Thoracic aorta (tissue), 2 donors: ENCODE results near the gene YJU2. TPM values are rescaled to one million over a fixed set of nuclear protein-coding genes. Genes with fewer than 3 reads are reported as not detected.
A peak's percentile ranks its signal among the peaks of the same experiment; 100 is the strongest.
"Not testable (repeated sequence)": the region's sequence is repeated elsewhere in the genome, so short reads cannot be mapped to it uniquely, and the experiment has no call there.

ENCODE experiments used
- ATAC-seq: fragments of 150-250 bp; one replicate; pipeline ENCODE4 v1.8.0; 2017; ENCODE audit warnings: low read depth; ENCODE audit not compliant: insufficient number of reproducible peaks, low FRiP score
- DNase-seq: peaks from one replicate; pipeline ENCODE4 v3.0.0-alpha.2; 2020; ENCODE audit warnings: low spot score
- H3K27ac ChIP-seq, 2 donors: fragments of 200-600 bp; sonication (generic); 1 replicate in 1 of 2; 2 replicates in 1 of 2; pipeline ENCODE4 v1.5.1; 2016; ENCODE audit warnings: mild to moderate bottlenecking in 2 of 2, moderate library complexity in 2 of 2
- H3K27me3 ChIP-seq: fragments of 200-600 bp; sonication (generic); replicated peaks from 2 replicates; pipeline ENCODE4 v1.6.0; 2016; ENCODE audit warnings: mild to moderate bottlenecking; ENCODE audit not compliant: insufficient read depth
- H3K36me3 ChIP-seq: fragments of 200-600 bp; sonication (generic); one replicate; pipeline ENCODE4 v1.5.1; 2016
- H3K4me1 ChIP-seq, 2 donors: fragments of 200-600 bp; sonication (generic); 1 replicate in 1 of 2; 2 replicates in 1 of 2; pipeline versions ENCODE4 v1.5.1 to v1.6.0; 2016; ENCODE audit warnings: low read depth in 2 of 2, mild to moderate bottlenecking in 1 of 2; ENCODE audit not compliant: control insufficient read depth in 1 of 2
- H3K4me3 ChIP-seq: fragments of 200-600 bp; sonication (generic); 2 replicates; pipeline ENCODE4 v1.5.1; 2016; ENCODE audit warnings: mild to moderate bottlenecking
- H3K9me3 ChIP-seq: fragments of 200-600 bp; sonication (generic); 2 replicates; pipeline ENCODE4 v1.5.1; 2016
- total RNA-seq, 2 donors: library from RNA; depleted of rRNA; stranded (reverse); fragments of >200 nt; gene quantifications; one replicate each; pipeline versions ENCODE4 v1.1.0 to v1.2.3, GENCODE V29; 2016
- TF ChIP-seq, protein P1 (sequence below): fragments of 200-600 bp; sonication (generic); IDR thresholded peaks from one replicate; pipeline ENCODE4 v1.5.1; 2019; ENCODE audit warnings: antibody characterized with exemption

Gene YJU2
- total RNA-seq, 2 donors from 2014 or later: 17.5 to 25.5 TPM

DNA sequence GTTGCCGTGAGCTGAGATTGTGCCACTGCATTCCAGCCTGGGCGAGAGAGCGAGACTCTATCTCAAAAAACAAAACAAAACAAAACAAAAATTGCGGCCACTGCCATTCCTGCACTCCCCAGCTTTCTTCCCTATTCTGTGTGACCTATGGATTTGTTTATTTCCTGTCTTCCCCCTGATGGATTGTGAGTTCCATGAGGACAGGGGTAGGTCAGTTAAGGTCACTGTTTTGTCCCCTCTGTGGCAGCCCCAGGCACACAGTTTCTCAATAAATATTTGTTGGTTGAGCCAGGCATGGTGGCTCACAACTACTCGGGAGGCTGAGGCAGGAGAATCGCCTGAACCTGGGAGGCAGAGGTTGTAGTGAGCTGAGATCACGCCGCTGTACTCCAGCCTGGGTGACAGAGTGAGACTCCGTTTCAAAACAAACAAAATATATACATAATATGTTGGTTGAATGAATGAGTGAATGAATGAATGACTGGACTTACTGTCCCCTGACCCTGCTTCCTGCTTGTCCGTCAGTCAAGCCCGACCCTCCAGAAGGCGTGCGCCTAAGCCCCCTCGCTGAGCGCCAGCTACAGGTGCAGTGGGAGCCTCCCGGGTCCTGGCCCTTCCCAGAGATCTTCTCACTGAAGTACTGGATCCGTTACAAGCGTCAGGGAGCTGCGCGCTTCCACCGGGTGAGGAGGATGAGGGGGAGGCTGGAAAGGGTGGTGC is 12.6 kb upstream of the YJU2 start:
- ATAC-seq (no peak), DNase-seq (no peak)
- H3K27me3 ChIP-seq: no peaks in the 10 kb centered on the region
- no peaks in the 10 kb centered on the region for H3K4me1 ChIP-seq
- H3K4me3 ChIP-seq: no peak overlapping the region
- H3K27ac ChIP-seq: no peak overlapping the region
- TF ChIP-seq, protein P1, sequence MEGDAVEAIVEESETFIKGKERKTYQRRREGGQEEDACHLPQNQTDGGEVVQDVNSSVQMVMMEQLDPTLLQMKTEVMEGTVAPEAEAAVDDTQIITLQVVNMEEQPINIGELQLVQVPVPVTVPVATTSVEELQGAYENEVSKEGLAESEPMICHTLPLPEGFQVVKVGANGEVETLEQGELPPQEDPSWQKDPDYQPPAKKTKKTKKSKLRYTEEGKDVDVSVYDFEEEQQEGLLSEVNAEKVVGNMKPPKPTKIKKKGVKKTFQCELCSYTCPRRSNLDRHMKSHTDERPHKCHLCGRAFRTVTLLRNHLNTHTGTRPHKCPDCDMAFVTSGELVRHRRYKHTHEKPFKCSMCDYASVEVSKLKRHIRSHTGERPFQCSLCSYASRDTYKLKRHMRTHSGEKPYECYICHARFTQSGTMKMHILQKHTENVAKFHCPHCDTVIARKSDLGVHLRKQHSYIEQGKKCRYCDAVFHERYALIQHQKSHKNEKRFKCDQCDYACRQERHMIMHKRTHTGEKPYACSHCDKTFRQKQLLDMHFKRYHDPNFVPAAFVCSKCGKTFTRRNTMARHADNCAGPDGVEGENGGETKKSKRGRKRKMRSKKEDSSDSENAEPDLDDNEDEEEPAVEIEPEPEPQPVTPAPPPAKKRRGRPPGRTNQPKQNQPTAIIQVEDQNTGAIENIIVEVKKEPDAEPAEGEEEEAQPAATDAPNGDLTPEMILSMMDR: no peak
- H3K9me3 ChIP-seq: no peaks in the 10 kb centered on the region
- no peaks in the 10 kb centered on the region for H3K36me3 ChIP-seq

- Histone ChIP-seq H3K9me3 (no peaks in the 10 kb centered on the region), H3K4me3 (no peak overlapping the region), H3K27me3 (no peaks in the 10 kb centered on the region), H3K4me1 (no peaks in the 10 kb centered on the region), H3K36me3 (no peaks in the 10 kb centered on the region), H3K27ac (no peak overlapping the region)
- TF ChIP-seq, protein P1: no peak
- ATAC-seq (no peak), DNase-seq (no peak)
Observed at GRCh38 chr19:4234862-4235201, 12.0 kb upstream of the YJU2 start.

- not testable (repeated sequence) for H3K36me3 ChIP-seq, DNase-seq, H3K27me3 ChIP-seq, H3K27ac ChIP-seq, H3K4me3 ChIP-seq, ATAC-seq, H3K9me3 ChIP-seq, H3K4me1 ChIP-seq
Observed at GRCh38 chr19:4237510-4237909, 9.4 kb upstream of the YJU2 start.

DNA sequence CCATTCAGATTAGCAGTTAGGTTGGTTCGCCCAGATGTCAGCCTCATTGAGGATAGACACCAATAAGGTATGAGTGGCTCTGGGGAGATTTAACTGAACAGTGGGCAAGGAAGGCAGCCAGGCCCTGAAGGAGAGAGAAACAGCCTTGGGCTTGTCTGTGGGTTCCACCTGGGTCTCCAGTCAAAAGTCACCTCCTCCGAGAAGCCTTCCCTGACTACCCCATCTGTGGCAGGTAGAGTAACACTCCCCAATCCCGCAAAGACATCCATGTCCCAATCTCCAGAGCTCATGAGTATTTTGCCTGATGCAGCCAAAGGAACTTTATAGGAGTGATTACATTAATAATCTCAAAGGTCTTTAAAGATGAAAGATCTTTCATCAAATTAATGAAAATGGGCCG is 8.0 kb upstream of the YJU2 start:
- Histone ChIP-seq H3K4me1 (no peaks in the 10 kb centered on the region), H3K27ac (no peak overlapping the region), H3K9me3 (no peaks in the 10 kb centered on the region), H3K4me3 (no peak overlapping the region), H3K36me3 (no peaks in the 10 kb centered on the region), H3K27me3 (no peaks in the 10 kb centered on the region)
- TF ChIP-seq, protein P1: no peak
- no peak for DNase-seq
- no peak for ATAC-seq

GRCh38 chr19:4241824-4242430 is 5.0 kb upstream of the YJU2 start:
- Histone ChIP-seq H3K36me3 (no peaks in the 10 kb centered on the region), H3K27me3 (no peaks in the 10 kb centered on the region), H3K9me3 (no peaks in the 10 kb centered on the region), H3K27ac (peak overlapping the region in 1 of 2 donors; percentile 35), H3K4me1 (peaks cover 0 to 5% of the 10 kb centered on the region in 2 donors), H3K4me3 (no peak overlapping the region)
- ATAC-seq: no peak
- TF ChIP-seq, protein P1: no peak
- no peak for DNase-seq

GRCh38 chr19:4245938-4246337 is 942 bp upstream of the YJU2 start:
- peaks cover 19% of the 10 kb centered on the region for H3K36me3 ChIP-seq
- not testable (repeated sequence) for H3K27me3 ChIP-seq, DNase-seq, ATAC-seq, H3K4me3 ChIP-seq, H3K9me3 ChIP-seq
- peak overlapping the region in 1 of 2 donors; percentile 99 for H3K27ac ChIP-seq
- peaks cover 4 to 12% of the 10 kb centered on the region in 2 donors for H3K4me1 ChIP-seq
